AG10803 (cell line): ENCODE data around the gene ERBIN.
"Not testable (repeated sequence)": the region's sequence is repeated elsewhere in the genome, so short reads cannot be mapped to it uniquely, and the experiment has no call there.

ENCODE experiments used
- DNase-seq: peaks from one replicate; pipeline ENCODE4 v3.0.0; 2010; ENCODE audit warnings: low read depth
- H3K4me3 ChIP-seq: 2 replicates; pipeline ENCODE4 v1.5.1; 2011; ENCODE audit warnings: mild to moderate bottlenecking, low read length, control low read depth
- TF ChIP-seq, protein P1 (sequence below): conservative IDR thresholded peaks from 2 replicates; pipeline ENCODE4 v1.5.1; 2011; ENCODE audit warnings: mild to moderate bottlenecking, low read length, control low read depth, inconsistent platforms

The ERBIN gene

DNA sequence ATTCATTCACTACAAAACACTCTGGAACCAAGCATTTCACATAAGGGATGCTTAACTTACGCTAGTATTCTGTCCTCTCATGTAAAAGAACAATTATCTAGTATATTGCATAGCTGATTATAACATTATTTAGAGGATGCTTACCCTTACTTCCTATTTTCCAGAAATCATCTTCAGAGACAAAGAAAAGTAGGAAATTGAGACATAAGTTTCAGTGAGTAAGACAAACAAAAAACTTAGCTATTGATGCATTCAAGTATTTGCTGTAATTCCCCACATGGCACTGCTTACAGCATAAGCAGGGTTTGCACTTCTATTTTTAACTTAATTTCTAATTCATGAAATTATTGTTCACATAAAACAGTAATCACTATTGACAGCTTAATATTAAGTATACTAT, 112.9 kb downstream of the ERBIN start:
- TF ChIP-seq, protein P1, sequence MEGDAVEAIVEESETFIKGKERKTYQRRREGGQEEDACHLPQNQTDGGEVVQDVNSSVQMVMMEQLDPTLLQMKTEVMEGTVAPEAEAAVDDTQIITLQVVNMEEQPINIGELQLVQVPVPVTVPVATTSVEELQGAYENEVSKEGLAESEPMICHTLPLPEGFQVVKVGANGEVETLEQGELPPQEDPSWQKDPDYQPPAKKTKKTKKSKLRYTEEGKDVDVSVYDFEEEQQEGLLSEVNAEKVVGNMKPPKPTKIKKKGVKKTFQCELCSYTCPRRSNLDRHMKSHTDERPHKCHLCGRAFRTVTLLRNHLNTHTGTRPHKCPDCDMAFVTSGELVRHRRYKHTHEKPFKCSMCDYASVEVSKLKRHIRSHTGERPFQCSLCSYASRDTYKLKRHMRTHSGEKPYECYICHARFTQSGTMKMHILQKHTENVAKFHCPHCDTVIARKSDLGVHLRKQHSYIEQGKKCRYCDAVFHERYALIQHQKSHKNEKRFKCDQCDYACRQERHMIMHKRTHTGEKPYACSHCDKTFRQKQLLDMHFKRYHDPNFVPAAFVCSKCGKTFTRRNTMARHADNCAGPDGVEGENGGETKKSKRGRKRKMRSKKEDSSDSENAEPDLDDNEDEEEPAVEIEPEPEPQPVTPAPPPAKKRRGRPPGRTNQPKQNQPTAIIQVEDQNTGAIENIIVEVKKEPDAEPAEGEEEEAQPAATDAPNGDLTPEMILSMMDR: no peak
- DNase-seq: no peak

DNA sequence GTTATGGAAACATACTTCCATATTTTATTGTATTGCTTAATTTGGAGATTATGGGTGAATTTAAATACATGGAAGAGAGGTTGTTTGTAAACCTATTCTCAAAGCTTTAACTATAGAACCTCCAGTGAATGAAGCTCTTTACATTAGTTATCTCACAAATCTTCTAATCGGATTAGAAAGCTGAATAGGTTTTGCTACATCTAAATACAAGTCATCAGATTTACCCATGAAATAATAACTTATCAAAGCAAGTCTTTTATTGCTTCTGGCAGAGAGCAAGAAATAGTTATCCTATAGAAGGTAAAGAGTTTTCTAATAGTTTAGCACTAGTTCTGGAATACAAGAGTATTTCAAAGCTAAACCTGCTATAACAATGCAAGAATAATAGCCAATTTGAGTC, 113.3 kb downstream of the ERBIN start:
- DNase-seq: no peak
- TF ChIP-seq, protein P1: no peak
- H3K4me3 ChIP-seq: no peak overlapping the region

More for the DNA sequence above, 112.9 kb downstream of the ERBIN start:
- no peak overlapping the region for H3K4me3 ChIP-seq

DNA sequence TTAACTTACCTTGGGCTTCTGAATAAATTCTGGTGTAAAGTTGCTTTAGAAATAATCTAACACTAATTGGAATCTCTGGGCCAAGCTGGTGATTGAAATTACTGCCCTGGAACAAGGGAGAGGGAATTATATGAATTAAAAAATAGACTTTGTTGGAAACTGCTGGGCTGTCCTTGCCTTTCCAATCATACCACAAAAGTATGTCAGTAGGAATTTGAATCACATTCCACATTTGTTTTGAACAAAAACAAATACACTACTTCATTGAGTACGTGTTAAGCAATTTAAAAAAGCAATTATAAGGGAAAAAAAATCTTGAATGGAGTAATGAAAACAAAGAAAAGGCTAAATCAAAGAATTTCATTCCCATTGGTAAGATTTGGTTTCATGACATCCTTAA, 115.3 kb downstream of the ERBIN start:
- DNase-seq: peak; percentile 44
- H3K4me3 ChIP-seq: no peak overlapping the region
- TF ChIP-seq, protein P1: no peak

DNA sequence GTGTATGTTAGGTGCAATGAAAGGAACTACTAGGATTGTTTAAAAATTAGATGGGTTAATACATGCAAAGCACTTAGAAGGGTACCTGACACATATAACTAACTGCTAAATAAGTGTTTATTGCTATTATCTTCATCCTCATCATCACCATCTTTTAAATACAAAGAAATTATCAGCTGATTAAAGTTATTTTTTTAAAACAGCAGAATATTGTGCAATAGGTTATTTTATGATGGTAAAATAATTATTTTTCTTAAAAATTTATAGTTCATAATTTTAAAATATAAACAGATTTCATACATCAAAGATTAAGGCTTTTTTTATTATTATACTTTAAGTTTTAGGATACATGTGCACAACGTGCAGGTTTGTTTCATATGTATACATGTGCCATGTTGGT, 130.9 kb downstream of the ERBIN start:
- no peak overlapping the region for H3K4me3 ChIP-seq
- TF ChIP-seq, protein P1: no peak
- DNase-seq: no peak

DNA sequence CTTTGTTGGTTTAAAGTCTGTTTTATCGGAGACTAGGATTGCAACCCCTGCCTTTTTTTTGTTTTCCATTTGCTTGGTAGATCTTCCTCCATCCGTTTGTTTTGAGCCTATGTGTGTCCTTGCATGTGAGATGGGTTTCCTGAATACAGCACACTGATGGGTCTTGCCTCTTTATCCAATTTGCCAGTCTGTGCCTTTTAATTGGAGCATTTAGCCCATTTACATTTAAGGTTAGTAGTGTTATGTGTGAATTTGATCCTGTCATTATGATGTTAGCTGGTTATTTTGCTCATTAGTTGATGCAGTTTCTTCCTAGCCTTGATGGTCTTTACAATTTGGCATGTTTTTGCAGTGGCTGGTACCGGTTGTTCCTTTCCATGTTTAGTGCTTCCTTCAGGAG, 134.9 kb downstream of the ERBIN start:
- not testable (repeated sequence) for H3K4me3 ChIP-seq

DNA sequence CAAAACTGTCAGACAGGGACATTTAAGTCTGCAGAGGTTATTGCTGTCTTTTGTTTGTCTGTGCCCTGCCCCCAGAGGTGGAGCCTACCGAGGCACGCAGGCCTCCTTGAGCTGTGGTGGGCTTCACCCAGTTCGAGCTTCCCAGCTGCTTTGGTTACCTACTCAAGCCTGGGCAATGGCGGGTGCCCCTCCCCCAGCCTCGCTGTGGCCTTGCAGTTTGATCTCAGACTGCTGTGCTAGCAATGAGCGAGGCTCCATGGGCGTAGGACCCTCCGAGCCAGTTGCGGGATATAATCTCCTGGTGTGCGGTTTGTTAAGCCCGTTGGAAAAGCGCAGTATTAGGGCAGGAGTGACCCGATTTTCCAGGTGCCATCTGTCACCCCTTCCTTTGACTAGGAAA, 136.7 kb downstream of the ERBIN start:
- H3K4me3 ChIP-seq, DNase-seq: not testable (repeated sequence)

More for the DNA sequence above, 134.9 kb downstream of the ERBIN start:
- not testable (repeated sequence) for DNase-seq

DNA sequence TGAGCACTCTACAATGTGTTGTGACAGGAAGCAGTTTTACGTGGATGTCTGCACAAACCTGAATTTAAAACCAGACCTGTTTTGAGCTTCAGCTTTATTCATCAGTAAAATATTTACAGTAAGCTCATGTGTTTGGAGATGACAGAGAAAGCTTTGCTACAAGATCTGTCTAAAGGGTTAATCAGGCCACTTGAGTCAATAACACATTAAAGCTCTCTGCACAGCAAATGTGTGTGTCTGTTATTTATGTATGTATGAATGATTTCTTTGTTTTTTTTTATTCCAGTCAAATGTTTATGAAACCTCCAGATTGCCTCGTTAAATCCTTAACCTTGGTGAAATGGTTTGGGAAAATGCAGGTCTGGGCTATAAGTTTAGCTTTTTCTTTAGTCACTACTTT, 140.5 kb downstream of the ERBIN start:
- H3K4me3 ChIP-seq: no peak overlapping the region
- no peak for DNase-seq
- TF ChIP-seq, protein P1: no peak

DNA sequence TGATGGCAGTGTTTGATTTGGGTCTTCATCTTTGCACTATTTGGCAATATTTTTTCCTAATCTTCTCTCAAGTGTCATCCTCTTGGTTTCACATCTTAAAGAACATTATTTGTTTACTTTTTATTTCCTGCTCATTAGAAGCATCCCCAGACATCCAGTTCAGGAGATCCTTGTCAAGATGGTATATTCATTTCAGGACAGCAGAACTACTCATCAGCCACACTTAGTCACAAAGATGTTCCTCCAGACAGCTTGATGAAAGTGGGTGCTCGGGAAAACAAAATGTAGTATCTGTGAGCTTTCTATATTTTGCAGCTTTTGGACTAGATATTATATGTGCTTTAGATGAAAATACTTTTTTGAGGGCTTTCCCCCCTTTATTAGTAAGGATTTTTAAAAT, 145.7 kb downstream of the ERBIN start:
- DNase-seq: no peak
- TF ChIP-seq, protein P1: no peak
- H3K4me3 ChIP-seq: no peak overlapping the region
